Measurements from ENCODE around the gene THAP11. TPM values are rescaled to one million over a fixed set of nuclear protein-coding genes. Genes with fewer than 3 reads are reported as not detected.

The THAP11 gene
- total and polyA plus RNA-seq, 2 of the 13 experiments (the other 11 are each of a cell fraction or from before 2014, with no cell fraction given) = 44.2 to 53.4 TPM

GRCh38 chr16:67811899-67812298, 30.2 kb upstream of the THAP11 start (continued):
- TF ChIP-seq ZNF776 (CRISPR knock-in tag; IDR thresholded peaks at IDR 0.05) (no peak), ZNF703 (CRISPR knock-in tag; IDR thresholded peaks at IDR 0.05; ENCODE audit: borderline replicate concordance) (no peak), ZNF260 (CRISPR knock-in tag; IDR thresholded peaks at IDR 0.05; ENCODE audit: borderline replicate concordance, low read depth) (no peak), AKAP8 (CRISPR knock-in tag; IDR thresholded peaks at IDR 0.05) (no peak), SPEN (CRISPR knock-in tag; IDR thresholded peaks at IDR 0.05; ENCODE audit: low read depth) (no peak)

- no peak overlapping the region for H3K27ac ChIP-seq (ENCODE audit: extremely low read length, insufficient read depth, low read length)
- H3K9ac ChIP-seq (ENCODE audit: insufficient read depth, low read depth, low read length) = no peak overlapping the region
- H3K79me2 ChIP-seq (ENCODE audit: insufficient read depth, low read length) = no peaks in the 10 kb centered on the region
- 0 out of 5 replicates have a peak, but pooled peaks cover 0 to 2% of the 10 kb centered on the region in 2 experiments for H3K27me3 ChIP-seq (ENCODE audit: control insufficient read depth in 1 of 2, insufficient read depth in 2 of 2, low read length in 2 of 2)
- 51% methylated on average over 8 of the region's 8 CpGs for WGBS (ENCODE audit: low lambda C conversion rate)
- intact Hi-C loops (cut with micrococcal nuclease; ENCODE audit: unreplicated experiment) (loop anchor here (10.0 kb wide), 1 partner anchor 250 kb away; no protein-coding TSS in a partner anchor), in situ Hi-C loops (cut with HindIII; ENCODE audit: extremely low pct_ligation_motif_present, low pct_unique_long_range_greater_than_20kb) (loop anchor here (10.0 kb wide), 1 partner anchor 230 kb away; no protein-coding TSS in a partner anchor)
- H3K9me3 ChIP-seq (ENCODE audit: low read length) = no peaks in the 10 kb centered on the region
- ChIA-PET POLR2A (no interaction called here), CTCF (ENCODE audit: low intra/inter-chr PET ratio, low total read pairs) (interaction anchor here (1.1 to 3.8 kb wide), 3 partner anchors 28 to 114 kb away, joined by 4 to 37 read pairs (median 28); partner anchors contain the start of gene THAP11)
- H3K36me3 ChIP-seq (replicated peaks in 1 of 2; ENCODE audit: control insufficient read depth in 1 of 2, insufficient read depth in 2 of 2, low read length in 2 of 2) = no peaks in the 10 kb centered on the region
- ATAC-seq = no peak
- TF ChIP-seq ZBTB33 (CRISPR knock-in tag; IDR thresholded peaks at IDR 0.05) = peak; percentile 51; the same call in 1 of the 2 replicates
- TF ChIP-seq SIX1 (CRISPR knock-in tag; IDR thresholded peaks at IDR 0.05; ENCODE audit: borderline replicate concordance) = no peak
- H3K4me3 ChIP-seq (replicated peaks in 1 of 3; ENCODE audit: insufficient read depth in 1 of 3, low read depth in 2 of 3, low read length in 3 of 3) = no peak overlapping the region
- no peak overlapping the region for H3K4me2 ChIP-seq (ENCODE audit: low read depth, low read length)
- no TSS peak for BruUV-seq (replicated peaks)
- no peak for FAIRE-seq
- no peak for DNase-seq (ENCODE audit: low spot score)
- no peak overlapping the region for H2AFZ ChIP-seq (ENCODE audit: low read length)
- H3K4me1 ChIP-seq (ENCODE audit: insufficient read depth, low read length) = peaks cover 10% of the 10 kb centered on the region
- no peaks in the 10 kb centered on the region for H4K20me1 ChIP-seq (ENCODE audit: insufficient read depth, low read length)
Observed at GRCh38 chr16:67814567-67814966, 27.6 kb upstream of the THAP11 start.

Data from HepG2 (cell line).